NCI-H82 (cell line): Measurements from ENCODE around the gene USB1.

ENCODE experiments used
- DNase-seq: peaks from one replicate; lab custom pipeline; 2025; lab: John Stamatoyannopoulos, UW

USB1 gene

DNA sequence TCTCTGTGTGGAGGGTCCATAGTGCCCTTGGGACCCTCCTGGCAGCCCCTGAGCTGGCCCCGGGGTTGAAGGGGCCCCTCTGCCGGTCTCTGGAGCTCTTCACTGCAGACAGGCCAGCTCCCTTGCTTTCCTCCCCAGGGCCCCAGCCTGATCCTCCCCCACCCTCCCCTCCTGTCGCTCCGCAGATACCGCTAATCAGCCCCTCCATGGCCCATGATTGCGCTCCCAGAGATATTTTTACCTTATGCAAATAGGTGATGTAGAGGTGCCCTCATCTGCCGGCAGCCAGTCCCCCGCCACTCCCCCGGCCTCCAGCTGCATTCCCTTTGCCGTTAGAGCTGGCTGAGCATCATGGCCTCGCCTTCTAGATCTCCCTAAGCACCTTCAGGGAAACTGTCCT lies 33.6 kb downstream of the USB1 start:
- DNase-seq, result no peak

DNA sequence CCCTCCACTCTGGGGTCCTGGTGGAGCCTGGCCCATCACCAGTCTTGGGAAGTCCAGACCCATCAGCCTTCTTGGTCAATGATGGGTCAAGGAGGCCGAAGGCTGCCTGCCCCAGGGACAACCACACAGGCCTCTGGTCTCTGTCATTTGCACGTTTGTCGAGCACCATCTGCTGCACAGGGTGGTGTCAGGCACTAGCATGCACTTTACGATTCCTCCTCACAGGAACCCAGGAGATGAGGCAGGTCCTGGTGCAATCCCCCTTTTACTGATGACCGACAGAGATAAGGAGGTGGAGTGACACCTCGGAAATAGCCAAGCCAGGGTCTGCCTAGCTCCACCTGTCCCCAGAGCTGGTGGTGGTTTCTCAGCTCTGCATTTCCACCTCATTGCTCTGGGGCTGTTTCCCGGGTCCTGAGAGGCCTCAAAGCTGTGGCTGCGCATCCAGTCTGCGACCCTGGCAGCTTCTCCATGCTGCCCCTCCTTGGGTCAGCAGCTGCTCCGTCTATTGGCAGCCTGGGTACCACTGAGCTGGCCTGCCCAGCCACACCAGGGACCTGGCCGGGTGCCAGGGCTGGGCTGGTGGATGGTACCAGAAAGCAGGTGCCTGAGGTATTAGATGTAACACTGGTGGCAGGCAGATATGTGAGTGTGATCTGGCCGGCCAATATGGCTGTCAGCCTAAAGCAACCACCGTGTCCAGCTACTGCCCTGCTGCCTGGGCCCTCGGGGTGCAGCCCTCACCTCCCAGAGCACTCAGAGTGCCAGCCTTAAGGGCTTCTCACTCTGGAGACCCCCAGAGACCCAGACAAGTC lies 34.4 kb downstream of the USB1 start:
- DNase-seq, result no peak

DNA sequence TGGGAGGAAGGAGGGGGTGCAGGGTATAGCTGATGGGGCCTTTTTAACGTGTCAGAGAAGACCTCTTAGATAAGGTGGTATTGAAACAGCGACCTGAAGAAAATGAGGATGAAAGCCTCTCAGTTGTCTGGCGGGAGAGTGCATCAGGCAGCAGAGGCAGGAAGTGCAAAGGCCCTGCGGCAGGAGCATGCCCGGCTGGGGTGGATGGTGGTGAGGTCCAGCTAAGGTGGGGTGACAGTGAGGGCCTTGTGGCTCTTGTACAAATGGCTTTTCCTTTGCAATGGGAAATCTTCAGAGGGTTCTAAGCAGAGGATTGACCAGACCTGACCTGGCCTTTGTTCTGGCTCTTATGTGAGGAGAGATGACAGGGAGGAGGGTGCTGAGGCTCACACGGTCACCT lies 35.7 kb downstream of the USB1 start:
- no peak for DNase-seq

DNA sequence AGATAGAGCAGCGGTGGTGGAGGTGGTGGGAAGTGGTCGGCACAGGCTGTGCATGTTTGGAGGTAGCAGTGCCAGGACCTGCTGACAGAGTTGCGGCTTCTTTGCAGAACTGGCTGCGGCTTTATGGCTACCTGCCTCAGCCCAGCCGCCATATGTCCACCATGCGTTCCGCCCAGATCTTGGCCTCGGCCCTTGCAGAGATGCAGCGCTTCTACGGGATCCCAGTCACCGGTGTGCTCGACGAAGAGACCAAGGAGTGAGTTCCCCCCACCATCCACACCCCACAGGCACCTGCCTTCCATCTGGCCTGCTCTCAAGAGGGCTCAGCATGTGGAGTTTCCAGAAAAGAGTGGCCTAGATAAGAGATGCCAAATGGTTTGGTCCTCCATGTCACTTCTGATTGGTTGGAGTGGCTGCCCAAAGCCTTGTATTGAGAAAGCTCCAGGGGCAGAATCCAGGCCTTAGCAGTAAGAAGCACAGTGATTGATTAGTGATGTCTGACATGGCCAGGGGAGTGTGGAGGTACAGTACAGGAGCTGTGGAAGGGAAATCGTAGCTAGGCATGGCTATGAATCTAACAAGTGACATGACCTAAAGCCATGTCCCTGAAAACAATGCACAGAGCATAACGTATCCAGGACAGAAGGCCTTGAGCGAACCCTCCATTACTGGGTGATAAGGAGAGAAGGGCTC lies 36.3 kb downstream of the USB1 start:
- DNase-seq, result no peak

DNA sequence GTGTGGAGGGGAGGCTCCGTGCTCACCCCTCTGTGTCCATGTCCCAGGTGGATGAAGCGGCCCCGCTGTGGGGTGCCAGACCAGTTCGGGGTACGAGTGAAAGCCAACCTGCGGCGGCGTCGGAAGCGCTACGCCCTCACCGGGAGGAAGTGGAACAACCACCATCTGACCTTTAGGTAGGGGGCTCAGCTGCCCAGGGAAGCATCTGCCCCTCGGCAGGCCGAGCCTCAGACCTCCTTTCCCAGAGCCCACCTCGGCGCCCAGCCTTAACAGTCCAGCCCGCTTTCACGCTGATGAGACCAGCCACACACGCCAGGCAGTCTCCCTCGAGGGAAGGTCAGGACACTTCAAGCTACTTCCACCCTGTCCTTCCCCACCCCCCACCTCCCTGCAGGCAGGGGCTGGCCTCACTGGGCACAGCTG lies 37.0 kb downstream of the USB1 start:
- DNase-seq, result no peak

DNA sequence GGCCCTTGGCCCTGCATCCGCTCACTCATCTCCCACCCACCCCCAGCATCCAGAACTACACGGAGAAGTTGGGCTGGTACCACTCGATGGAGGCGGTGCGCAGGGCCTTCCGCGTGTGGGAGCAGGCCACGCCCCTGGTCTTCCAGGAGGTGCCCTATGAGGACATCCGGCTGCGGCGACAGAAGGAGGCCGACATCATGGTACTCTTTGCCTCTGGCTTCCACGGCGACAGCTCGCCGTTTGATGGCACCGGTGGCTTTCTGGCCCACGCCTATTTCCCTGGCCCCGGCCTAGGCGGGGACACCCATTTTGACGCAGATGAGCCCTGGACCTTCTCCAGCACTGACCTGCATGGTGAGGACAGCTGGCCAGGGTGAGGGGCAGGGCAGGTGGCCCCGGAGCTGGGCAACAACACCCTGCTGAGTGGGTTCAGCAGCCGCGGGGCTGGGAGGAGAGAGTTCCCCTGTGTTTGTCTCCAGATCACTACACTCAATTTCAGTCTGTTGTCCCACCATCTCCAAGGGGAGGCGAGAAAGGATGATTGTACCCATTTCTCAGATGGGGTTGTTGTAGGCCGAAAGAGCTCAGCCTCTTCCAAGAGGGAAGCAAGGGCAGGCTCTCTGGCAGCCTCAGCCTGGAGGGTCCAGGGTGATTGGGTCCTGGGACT lies 38.8 kb downstream of the USB1 start:
- DNase-seq, result no peak

- DNase-seq, result no peak
Measured at GRCh38 chr16:58040496-58040846, 39.3 kb downstream of the USB1 start.

GRCh38 chr16:58040945-58041627 lies 39.9 kb downstream of the USB1 start:
- no peak for DNase-seq

DNA sequence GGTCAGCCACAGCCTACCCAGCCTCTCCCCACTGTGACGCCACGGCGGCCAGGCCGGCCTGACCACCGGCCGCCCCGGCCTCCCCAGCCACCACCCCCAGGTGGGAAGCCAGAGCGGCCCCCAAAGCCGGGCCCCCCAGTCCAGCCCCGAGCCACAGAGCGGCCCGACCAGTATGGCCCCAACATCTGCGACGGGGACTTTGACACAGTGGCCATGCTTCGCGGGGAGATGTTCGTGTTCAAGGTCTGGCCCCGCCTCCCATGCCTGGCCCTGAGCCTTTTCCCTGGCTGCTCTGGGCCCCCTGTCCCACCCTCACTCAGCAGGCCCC lies 40.4 kb downstream of the USB1 start:
- no peak for DNase-seq

GRCh38 chr16:58042001-58042885 lies 41.0 kb downstream of the USB1 start:
- no peak for DNase-seq

- DNase-seq, result no peak
Measured at GRCh38 chr16:58042886-58043515, 41.8 kb downstream of the USB1 start.

GRCh38 chr16:58043571-58044155 lies 42.5 kb downstream of the USB1 start:
- DNase-seq, result no peak

DNA sequence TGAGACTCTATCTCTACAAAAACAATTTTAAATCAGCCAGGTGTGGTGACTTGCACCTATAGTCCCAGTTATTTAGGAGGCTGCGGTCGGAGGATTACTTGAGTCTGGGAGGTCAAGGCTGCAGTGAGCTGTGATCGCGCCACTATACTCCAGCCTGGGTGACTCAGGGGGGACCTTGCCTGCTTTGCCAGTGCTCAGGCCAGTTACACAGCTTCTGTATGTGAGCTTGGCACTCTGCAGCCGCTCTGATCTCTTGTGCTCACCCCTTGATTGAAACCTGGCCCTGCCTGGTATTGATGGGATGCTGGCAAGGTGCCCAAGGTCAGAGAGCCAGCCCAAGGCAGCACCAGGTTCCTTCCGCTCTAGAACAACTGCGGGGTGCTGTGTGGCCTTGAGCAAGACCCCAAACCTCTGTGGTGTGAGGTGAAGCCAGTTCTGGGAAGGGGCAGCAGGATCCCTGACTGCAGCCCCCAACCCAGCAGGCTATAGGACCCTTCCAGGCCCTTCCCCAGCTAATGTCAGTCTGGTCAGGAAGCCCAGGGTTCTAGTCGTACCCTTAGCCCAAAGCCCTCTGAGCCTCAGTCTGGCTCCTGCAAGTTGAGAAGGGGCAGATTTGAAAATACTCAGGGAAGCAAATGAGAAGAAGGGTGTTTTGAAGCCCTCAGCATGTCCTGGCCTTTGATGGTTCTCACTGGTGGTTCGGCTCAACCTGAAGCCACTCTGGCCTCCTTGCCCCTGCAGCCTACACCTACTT lies 43.2 kb downstream of the USB1 start:
- no peak for DNase-seq

DNA sequence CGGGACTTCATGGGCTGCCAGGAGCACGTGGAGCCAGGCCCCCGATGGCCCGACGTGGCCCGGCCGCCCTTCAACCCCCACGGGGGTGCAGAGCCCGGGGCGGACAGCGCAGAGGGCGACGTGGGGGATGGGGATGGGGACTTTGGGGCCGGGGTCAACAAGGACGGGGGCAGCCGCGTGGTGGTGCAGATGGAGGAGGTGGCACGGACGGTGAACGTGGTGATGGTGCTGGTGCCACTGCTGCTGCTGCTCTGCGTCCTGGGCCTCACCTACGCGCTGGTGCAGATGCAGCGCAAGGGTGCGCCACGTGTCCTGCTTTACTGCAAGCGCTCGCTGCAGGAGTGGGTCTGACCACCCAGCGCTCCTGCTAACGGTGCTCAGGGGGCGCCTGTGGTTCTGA lies 43.9 kb downstream of the USB1 start:
- DNase-seq, result no peak

DNA sequence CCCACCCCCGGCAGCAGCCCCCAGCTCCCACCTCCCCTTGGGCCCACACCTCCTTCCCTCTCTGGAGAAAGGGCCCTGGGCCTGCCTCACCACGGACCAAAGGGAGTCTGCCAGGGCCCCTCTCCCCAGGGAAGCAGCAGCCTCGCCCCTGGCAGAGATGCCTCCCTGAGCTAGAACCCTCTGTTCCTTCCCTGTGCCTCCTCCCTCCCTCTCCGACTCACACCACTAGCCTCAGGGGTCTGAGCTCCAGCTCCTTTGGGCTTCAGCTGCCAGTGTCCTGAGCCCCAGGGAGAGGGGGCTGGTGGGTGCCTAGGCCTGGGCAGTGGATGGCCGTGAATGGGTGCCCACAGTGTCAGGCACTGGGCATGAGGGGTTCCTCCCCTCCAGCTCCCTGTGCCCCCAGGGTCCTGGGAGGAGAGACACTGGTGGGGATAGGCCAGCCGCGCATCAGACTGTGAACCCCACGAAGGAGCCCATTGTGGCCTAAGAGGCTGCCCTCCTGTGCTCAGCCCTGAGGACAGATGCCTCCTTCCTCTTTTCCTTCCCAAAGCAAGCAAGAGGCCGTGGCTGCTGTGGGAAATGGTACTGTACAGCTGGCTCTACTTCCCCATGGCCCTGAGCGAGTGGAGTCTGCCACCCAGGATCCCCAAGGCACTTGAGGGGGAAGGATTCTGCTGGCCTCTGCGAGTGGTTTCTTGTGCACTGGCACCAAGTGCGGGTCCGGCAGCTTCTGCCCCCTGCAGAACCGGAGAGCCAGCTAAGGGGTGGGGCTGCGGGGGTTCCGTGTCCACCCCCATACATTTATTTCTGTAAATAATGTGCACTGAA lies 45.1 kb downstream of the USB1 start:
- DNase-seq, result no peak

DNA sequence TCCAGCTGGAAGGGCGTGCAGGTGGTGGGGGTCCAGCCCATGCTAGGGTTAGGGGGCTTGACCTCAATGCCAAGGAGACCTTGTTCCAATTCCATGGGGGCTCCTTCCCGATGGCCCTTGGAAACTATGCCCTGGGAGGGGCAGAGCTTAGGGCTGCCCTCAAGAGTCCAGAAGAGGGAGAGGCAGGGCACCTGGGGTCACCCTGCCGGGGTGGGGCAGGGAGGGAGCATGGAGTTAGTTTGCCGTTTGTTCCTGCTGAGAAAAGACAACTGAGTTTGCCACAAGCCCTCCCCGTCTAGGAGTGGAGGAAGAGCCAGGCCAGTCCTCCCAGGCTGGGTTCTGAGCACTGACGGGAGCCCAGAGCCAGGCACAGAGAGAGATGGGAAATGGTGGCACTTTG lies 45.7 kb downstream of the USB1 start:
- DNase-seq, result no peak

GRCh38 chr16:58047557-58048348 lies 46.5 kb downstream of the USB1 start:
- DNase-seq, result no peak

DNA sequence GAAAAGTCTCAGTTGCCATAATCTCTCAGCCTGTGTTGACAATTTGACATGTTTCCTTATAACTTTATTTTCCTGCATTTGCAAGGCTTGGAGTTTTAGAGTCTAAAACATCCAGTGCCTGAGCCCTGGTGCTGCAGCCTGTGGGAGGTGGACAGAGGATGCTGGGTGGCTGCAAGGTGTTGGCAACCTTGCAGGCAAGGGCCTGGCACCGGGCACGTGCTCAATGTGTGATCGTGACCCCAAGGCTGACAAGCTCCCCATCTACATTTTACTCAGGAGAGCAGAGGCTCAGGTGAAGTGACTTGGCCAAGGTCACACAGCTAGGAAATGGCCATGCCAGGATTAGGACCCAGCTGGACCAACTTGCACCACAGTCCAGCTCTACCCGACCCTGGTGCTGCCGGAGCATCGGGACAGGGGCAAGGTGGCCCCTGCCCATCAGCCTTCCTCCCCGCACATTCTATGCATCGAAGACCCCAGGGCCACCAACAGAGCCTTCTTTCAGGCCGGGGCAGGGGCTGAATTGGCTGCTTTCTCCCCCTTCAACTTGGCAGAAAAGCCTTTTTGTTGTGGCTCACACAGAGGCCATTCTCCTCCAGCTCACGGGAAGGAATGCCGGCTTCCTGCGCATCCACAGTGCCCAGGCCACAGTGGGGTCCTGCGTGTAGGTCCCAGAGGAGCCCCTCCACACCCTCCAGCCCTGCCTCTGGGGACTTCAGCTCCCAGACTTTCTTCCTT lies 47.5 kb downstream of the USB1 start:
- DNase-seq, result no peak
